Measurements from ENCODE around the gene CEACAM1.
A peak's percentile ranks its signal among the peaks of the same experiment; 100 is the strongest.
"Not testable (repeated sequence)": the region's sequence is repeated elsewhere in the genome, so short reads cannot be mapped to it uniquely, and the experiment has no call there.

The CEACAM1 gene

DNA sequence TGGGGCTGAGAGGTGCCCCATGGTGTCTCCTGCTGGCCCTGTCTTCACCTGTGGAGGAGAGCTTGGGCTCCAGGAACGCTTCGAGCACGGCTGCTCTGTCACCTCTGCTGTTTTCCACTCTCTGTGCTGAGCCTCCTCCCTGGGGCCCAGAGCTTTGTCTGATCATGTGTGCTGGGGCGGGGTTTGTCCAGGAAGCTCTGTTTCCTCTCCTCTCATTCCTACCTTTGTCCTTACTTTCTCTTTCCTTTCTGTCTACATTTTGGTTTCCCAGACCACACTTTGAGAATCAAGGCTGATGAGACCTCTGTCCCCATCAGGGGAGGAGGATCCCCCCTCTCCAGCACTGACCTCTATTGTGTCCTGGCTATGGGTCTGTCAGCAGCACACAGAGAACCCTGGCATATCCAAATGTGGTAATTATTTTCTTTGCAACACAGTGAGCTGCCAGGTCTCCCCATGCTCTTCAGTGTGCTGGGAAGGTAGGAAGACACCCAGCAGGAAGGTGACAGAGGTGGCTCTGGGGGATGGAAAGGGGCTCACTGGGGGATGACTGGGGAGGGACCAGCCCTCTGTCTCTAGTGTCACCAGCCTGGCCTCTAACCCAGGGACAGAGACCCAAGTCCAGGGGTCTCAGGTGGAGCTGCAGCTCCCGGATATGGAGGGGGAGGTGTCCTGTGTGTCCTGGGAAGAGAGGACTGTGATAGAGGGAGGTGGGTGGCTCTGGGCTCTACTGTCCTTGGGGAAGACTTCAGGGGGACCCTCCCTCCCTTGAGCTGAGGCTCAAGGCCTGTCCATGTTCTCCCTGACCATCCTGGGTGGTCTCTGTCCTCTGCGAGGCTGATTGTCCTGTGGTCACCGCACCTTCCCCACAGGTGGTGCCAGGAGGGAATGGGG lies at the start of gene CEACAM1:
CEACAM1 (minus strand) TSS at position 128 of the 894 bp plus-strand sequence; CDS start at position 21, 107 bp downstream.
- no peak for DNase-seq

DNA sequence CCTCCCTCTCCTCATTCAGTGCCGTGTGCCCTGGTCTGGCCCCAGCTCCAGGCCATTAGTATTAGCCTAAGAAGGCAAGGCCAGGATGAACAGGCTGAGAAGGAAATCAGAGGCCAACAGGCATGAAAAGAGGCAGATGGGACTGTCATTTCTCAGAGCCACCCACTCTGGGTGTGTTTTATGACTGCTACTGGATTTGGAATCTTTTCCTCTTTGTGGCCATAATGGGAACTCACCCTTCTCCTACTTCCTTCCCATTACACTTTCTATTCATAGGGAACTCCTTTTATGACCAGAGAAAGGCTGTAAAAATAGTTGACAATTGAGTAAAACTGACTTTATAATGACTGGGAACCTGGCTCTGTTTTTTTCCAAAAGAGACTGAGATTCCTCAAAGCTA lies 48.7 kb upstream of the CEACAM1 start:
- DNase-seq = no peak

DNA sequence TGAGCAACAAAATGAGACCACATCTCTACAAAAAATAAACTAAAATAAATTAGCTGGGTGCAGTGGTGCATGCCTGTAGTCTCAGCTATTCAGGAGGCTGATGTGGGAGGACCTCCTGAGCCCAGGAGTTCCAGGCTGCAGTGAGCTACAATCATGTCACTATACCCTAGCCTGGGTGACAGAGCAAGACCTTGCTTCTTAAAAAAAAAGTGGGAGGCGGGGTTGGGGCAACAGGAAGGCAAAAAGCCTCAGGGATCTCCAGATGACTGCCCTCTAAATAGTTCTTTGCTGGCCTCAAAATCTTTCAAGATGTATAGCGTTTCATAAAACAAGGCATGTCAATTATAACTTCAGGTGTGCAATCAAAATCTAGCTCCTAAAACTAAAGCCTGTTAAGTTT lies 48.0 kb upstream of the CEACAM1 start:
- DNase-seq = no peak

DNA sequence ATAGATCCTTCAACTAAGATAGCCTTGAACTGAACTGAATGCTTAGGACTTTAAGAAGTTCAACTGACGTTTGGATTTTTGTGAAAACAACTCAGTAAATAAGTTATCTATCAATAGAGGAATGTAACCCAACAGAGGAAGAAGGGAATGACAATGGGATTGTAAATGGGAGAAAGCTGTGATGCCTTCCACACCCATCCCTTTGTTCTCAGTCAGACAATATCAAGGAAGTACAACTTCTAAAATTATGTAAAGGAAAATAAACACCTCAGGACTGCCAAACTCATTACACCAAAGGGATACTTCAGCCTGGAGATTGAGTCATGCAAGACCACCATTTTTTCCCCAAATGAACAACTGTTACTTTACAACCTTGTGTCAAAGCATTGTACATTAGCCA lies 45.4 kb upstream of the CEACAM1 start:
- no peak for DNase-seq

DNA sequence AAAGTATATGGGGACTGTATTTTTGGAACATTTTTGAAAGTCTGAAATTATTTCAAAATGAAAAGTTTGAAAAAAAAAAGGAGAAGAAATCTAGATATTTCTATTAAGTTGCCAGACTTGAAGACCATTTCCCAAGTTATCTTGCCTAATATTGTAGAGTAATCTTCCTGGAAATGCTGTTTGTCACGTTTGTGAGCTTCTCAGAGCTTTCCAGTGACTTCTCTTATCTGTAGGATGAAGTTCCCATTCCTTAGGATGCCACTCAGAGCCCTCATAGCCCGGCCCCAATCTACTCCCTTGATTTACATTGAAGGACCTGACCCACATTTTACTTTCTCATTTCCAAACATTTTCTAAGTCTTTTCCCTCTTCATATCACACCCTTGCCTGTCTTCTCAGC lies 42.8 kb upstream of the CEACAM1 start:
- DNase-seq = no peak

DNA sequence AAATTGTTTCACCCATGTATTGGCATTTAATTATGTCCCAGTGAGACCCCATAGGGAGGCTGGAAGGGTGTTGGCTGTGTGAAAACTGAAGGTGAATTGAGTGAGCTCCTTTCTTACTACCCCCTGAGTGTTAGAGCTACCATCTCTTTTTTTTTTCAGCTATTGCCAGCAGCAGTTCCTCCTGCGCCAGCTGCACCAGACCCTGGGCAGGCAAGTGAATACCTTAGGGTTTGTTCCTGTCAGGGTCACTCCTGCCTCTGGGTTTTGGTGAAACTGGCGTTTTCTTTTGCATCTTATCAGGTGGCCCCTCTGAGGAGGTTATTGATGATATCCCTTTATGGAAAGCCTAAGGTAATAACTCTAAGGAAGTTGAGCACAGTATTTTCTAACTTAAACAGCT lies 40.9 kb upstream of the CEACAM1 start:
- DNase-seq = no peak

DNA sequence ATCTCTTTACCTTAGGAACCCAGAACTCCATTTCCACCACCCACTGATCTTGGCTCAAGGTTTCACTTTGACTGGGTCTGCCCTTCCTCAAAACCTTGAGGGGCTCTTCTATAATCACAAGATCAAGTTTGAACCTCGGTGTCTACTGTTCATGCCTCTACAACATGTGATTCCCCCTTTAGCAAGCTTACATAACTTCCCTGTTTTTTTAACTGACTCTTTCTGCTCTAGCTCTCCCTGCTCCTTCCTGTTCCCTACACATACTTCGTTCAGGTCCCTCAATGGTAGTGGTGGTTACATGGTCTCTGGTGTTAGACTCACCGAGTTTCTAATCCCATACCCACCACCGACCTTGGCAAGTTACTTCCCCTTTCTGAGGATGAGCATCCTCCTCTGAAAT lies 39.7 kb upstream of the CEACAM1 start:
- DNase-seq = no peak

DNA sequence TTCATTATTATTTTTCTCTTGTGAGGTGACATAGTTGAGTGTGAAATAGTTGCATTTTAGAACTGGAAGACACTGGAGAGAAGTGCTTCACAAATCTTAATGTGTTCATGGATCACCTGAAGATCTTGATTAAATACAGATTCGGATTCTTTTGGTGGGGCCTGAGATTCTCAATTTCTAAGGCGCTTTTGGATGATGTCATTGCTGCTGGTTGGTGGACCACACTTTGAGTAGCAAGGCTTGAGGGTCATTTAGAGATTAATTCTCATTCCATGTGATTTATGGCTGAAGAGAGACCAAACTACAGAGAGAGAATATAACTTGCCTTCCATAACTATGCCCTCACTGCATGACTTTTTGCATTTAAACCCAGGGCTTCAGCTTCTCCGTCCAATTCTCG lies 39.3 kb upstream of the CEACAM1 start:
- no peak for DNase-seq

DNA sequence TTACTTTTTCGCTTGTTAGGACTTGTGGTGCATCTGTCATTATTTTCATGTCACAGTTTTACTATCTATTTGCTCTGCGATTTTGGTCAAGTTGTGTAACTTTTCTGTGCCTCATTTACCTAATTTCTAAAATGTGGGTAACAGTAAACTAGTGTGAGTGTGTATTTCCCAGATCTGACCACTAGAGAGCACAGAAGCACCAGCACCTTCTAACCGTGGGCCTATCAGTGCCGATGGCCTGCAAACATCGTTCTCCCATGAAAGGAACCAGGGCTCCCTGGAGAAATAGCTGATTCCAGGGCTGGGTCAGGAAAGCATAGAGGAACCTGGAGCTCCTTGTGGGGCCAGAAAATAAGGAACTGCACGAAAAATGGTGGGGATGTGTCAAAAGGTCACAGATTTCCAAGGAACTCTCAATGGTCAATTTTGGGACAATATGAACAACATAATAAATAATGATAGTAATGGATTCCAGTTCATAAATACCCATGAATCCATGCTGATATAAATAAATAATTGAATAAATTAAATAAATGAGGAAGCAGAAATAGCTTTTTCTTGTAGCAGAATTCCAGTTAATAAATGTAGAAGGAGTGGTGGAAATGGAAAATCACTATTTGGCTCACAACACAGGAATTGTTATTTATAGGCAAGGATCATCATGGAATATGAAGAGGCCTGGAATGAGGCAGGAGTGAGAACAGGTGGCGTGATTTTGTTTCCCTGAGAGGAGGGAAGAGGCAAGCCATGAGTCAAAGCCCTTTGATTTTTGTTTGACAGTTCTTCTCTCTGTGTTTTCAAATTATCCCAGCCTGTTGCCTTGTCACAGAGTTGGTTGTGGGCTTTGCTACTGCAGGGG lies 35.3 kb upstream of the CEACAM1 start:
- peak; percentile 19 for DNase-seq

DNA sequence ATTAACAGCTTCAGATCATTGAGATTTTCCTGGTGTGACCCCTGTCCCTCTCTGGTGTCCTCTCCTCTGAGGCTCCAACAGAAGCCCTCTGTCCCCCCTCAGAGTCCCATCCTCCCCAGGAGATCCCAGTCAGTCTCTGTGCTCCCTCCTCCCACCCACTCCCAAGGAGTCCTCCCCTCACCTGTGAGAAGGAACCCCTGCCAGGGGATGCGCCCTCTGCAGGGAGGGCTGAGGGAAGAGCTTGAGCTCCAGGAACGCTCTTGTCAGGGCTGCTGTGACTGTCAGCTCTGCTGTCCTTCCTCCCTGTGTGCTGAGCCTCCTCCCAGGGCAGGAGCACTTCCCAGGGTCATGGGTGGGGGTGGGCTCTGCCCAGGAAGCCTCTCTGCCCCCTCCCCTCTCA lies 33.2 kb upstream of the CEACAM1 start:
- no peak for DNase-seq

DNA sequence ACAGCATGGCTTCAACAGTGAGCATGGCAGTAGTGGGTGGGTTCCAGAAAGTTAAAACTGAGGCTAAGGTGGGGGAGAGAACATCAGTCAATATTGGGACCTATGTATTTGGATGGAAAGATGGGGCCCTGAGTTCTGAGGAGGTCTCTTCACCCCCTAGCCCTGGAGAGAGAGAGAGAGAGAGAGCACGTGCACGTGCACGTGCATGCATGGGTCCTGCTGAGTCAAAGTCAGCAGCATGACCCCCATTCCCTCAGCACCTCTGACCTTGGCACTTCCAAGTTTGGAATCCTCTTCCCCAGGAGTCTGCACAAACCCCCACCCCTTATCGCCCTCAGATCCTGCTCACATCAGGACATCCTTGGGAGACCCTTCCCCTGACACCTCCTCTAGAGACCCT lies 32.5 kb upstream of the CEACAM1 start:
- DNase-seq = no peak

DNA sequence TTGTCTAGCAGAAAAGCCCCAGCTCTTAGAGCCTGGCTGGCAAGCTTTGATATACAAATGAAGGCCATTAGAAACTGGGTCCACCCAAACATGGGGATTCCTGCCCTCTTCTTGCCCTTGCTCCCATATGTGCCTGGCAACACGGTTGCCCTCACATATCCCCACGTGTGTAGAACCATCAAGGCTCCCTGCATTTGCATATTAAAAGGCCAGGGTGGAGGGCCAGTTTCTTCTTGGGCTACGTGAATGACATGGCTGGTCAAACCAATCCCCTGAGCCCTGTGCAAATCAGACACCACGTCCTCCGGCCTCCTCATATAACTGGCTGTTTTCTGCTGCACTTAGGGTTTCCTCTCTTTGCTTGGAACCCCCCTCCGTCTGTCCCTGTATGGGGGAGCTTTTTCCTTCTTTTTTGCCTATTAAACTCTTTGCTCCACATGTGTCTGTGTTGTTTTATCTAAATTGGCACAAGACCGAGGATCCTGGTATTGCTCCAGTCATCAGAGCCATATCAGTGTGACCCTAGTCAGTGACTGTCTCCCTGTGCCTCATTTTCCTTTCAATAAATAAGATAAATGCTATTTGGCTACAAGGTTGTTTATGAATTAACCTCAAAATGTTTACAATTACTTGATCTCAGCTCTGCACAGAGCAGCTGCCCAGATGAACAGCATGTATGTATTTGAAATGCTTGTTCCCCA lies 30.3 kb upstream of the CEACAM1 start:
- no peak for DNase-seq

DNA sequence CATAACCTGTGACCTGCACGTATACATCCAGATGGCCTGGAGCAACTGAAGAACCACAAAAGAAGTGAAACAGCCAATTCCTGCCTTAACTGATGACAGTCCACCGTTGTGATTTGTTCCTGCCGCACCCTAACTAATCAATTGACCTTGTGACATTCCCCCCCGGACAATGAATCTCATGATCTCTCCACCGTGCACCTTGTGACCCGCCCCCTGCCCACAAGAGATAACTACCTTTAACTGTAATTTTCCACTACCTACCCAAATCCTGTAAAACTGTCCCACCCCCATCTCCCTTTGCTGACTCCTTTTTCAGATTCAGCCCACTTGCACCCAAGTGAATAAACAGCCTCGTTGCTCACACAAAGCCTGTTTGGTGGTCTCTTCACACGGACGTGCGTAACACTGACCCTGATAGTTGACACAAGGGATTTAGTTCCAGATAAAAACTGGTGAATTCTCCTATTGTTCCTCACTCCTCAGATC lies 29.1 kb upstream of the CEACAM1 start:
- not testable (repeated sequence) for DNase-seq

DNA sequence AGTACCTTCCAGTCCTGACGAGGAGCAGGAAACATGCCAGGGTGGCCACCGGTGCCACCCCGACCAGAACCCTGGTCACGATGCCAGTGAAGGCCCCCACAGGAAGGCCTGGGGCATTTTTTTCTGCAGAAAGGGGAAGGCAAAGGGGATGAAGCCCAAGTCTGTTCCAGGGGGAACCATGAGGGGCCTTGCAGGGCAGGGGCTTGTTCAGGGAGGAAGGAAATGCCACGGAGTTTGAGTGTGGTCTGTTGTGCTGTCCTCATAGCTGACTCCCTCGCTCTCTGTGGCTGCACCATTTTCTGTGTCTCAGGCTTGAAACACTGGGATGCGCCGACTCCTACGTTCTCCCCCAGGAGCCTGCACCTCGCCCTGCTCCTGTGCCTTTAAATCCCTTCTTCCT lies 27.5 kb upstream of the CEACAM1 start:
- DNase-seq = no peak

DNA sequence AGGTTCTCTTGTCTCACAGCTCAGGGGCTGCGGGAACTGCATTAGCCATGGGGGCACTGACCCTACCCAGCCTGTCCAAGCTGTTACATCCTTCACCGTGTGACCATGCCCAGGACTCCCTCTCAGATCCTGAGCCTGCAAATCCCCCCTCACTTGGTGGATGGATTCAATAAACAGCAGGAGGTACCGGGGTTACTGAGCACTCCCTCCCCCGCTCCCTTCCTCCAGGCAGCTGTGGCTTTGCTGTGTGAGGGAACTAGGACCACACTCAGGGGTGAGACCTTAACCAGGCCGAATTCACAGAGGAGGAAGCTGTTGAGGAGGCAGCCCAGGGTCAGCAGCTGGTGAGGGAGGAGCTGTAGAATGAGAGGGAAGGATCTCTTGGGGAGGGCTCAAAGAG lies 27.0 kb upstream of the CEACAM1 start:
- DNase-seq = no peak

DNA sequence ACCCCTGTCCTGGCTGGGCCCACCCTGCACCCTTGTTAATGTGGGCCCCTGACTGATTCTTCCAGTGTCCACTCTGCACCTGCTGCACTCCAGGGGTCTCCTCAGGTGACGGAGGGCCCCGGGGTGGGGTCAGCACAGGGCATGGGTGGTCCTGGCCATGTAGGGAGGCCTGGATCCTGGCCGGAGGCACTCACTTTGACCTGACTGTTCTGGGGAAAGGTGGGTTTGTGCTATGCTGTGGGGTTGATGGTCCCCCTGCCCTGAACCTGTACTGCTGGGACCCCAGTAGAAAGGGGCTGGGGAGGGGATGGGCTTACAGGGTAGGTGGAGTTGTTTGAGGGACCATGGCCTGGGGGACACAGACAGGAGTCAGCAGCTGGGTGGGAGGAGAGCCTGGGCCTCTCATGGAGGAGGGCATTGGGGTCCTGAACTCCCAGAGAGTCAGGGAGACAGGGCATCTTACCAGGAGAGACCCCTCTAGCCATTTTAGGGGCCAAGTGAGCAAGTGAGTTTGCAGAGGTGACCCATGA lies 25.8 kb upstream of the CEACAM1 start:
- no peak for DNase-seq

DNA sequence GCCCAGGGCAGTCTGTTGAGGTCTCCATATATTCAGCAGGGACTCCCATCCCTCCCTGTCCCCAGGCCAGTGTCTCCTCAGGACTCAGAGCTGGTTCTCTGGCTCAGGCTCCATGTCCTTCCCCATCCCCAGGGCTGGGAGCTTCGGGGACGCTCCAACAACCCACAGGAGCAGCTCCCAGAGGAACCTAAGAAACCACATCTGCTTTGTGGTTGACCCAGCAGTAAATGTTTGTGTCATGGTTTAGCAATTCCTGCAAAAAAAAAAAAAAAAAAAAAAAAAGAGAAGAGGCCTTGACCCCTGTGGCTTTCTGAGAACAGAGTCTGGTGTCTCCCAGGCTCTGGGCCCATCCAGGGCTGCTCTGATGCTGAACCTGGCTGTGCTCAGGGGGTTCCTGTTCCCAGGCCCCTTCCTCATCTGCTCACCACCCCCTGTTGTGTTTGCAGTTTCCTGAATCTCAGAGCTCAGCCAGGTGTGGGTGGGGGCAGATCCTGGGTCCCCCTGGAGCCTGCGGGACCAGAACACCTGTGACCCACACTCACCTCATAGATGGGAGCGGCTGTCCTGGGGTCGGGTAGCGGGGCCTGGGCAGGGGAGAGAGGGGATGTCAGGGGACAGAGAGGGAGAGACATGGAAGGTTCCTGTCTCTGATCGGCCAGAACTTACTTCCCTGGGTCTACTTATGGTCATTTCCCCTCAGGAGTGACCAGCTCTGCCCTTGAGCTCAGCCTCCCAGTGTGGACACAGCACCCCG lies 25.2 kb upstream of the CEACAM1 start:
- DNase-seq = no peak

DNA sequence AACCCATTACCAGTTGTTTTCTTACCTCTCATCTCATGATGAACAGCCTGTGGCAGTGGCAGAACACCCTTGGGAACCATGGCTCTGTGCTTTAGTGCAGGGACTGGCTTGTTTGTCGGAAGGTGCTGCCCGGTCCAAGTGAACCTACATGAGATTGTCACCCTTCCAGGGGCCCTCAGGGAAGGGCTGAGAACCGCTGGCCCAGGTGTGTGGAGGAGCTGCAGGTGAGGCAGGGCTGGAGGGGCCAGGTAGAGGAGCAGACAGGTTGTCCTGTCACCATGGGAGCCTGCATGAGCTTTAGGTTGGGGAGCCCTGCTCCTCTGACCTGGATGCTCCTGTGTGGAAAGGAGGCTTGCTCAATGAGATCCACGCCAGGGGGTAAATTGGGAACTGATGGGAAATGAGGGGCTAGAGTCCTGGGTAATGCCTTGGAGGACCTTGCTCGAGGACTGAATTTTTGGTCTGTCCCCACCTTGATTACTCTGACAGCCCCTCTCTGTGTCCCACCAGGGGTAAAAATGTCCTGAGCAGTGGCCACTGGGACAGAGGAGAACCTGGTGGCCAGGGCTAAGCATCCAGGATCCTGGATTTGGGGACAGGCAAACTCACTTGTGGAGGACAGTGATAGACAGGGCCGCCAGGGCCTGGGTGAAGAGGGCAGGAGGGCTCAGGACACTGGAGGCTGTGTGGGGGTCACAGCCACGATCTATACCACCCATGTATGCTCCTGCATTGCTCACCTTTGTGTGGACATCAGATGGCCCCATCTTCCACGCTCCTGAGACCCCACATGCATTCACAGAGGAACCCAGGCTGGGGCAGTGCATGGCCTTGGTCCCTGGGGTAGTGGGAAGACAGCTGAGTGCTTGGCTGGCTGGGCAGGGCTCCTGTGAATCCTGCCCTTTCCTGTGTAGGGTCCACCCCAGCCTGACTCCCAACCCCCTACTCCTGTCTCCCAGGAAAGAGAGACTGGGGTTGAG lies 24.1 kb upstream of the CEACAM1 start:
- no peak for DNase-seq

DNA sequence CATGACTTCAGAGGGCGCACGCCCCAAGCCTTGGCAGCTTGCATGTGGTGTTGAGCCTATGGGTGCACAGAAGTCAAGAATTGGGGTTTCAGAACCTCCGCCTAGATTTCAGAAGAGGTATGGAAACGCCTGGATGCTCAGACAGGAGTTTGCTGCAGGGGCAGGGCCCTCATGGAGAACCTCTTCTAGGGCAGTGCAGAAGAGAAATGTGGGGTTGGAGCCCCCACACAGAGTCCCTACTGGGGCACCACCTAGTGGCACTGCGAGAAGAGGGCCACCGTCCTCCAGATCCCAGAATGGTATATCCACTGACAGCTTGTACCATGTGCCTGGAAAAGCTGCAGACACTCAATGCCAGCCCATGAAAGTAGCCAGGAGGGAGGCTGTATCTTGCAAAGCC lies 22.2 kb upstream of the CEACAM1 start:
- not testable (repeated sequence) for DNase-seq

DNA sequence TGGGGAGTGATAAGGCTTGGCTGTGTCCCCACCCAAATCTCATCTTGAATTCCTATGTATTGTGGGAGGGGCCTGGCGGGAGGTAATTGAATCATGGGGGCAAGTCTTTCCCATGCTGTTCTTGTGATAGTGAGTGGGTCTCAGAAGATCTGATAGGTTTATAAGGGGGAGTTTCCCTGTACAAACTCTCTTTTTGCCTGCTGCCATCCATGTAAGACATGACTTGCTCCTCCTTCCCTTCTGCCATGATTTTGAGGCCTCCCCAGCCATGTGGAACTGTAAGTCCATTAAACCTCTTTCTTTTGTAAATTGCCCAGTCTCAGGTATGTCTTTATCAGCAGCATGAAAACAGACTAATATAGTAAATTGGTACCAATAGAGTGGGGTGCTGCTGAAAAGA lies 20.8 kb upstream of the CEACAM1 start:
- DNase-seq = not testable (repeated sequence)

DNA sequence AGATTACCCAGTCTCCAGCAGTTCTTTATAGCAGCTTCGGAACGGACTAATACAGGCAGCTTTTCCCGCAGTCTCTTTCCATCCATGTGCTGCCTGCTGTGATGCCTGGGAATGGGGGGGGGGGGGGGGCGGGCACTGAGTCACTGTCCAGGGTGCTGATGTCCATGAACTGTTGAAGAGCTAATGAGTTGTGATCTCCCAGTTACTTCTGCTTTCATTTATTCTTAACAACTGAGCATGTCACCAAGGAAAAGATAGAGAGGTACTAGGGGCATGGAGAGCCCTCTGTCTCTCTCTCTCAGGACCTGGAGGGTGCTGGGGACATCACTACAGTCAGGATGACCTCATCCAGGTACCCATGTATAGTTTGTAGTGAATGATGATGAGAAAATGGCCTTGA lies 20.3 kb upstream of the CEACAM1 start:
- no peak for DNase-seq
